AG09319 (cell line): ENCODE results near the gene SRPK3.

Experiments used
- DNase-seq: peaks from one replicate; pipeline ENCODE4 v3.0.0-alpha.2; 2010; ENCODE audit warnings: low read depth; ENCODE audit errors: extremely low read depth
- TF ChIP-seq, protein P1 (sequence below): IDR thresholded peaks from 2 replicates; pipeline ENCODE4 v1.5.1; 2011; ENCODE audit warnings: low read depth, mild to moderate bottlenecking, inconsistent platforms, low read length, moderate library complexity

Gene SRPK3

DNA sequence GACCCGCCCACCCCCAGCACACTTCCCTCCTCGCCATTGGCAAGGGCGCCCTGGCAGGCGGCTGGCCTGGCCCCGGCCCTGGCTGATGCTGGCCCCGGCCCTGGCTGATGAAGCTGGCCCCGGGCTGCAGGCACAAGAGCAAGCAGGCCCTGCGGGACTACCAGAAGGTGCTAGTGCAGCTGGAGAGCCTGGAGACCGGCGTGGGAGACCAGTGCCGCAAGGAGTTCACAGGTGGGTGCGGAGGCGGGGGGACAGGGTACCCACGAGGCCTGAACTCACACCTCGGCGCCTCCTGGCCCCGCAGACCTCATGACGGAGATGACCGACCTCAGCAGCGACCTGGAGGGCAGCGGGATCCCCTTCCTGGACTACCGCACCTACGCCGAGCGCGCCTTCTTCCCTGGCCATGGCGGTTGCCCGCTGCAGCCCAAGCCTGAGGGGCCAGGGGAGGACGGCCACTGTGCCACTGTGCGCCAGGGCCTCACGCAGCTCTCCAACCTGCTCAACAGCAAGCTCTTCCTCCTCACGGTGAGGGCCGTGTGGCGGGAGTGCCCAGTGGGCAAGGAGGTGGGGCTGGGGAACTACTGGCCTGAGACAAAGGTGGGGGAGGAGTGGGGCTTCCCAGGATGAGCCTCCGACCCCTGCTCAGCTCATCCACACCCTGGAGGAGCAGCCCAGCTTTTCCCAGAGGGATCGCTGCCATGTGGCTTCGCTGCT lies 6.1 kb upstream of the SRPK3 start:
- TF ChIP-seq, protein P1, sequence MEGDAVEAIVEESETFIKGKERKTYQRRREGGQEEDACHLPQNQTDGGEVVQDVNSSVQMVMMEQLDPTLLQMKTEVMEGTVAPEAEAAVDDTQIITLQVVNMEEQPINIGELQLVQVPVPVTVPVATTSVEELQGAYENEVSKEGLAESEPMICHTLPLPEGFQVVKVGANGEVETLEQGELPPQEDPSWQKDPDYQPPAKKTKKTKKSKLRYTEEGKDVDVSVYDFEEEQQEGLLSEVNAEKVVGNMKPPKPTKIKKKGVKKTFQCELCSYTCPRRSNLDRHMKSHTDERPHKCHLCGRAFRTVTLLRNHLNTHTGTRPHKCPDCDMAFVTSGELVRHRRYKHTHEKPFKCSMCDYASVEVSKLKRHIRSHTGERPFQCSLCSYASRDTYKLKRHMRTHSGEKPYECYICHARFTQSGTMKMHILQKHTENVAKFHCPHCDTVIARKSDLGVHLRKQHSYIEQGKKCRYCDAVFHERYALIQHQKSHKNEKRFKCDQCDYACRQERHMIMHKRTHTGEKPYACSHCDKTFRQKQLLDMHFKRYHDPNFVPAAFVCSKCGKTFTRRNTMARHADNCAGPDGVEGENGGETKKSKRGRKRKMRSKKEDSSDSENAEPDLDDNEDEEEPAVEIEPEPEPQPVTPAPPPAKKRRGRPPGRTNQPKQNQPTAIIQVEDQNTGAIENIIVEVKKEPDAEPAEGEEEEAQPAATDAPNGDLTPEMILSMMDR, result no peak
- no peak for DNase-seq

DNA sequence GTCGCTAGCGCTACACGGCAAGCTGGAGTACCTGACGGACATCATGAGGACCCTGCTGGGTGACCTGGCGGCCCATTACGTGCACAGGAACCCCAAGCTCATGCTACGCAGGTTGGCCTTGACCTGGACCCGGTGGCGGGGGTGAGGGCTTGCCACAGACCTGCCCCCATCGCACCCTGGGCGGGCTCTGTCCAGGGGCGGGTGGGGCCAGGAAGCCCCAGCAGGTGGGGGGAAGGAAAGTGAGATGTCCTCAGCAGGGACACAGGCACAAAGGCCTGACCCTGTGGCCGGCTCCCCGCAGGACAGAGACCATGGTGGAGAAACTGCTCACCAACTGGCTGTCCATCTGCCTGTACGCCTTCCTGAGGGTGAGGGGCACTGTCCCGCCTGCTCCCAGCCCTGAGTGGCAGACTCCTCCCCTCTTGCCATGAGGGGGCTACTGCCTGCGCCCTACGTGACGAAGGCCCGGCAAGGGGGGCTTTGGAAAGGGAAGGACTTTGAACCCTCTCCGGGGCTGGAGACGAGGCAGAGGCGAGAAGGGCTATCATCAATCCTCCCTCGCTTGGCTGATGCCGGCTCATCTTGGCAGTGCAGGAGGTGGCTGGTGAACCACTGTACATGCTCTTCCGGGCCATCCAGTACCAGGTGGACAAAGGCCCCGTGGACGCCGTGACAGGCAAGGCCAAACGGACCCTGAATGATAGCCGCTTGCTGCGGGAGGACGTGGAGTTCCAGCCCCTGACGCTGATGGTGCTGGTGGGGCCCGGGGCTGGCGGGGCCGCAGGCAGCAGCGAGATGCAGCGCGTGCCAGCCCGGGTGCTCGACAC lies 5.3 kb upstream of the SRPK3 start:
- TF ChIP-seq, protein P1, result no peak
- DNase-seq, result no peak

DNA sequence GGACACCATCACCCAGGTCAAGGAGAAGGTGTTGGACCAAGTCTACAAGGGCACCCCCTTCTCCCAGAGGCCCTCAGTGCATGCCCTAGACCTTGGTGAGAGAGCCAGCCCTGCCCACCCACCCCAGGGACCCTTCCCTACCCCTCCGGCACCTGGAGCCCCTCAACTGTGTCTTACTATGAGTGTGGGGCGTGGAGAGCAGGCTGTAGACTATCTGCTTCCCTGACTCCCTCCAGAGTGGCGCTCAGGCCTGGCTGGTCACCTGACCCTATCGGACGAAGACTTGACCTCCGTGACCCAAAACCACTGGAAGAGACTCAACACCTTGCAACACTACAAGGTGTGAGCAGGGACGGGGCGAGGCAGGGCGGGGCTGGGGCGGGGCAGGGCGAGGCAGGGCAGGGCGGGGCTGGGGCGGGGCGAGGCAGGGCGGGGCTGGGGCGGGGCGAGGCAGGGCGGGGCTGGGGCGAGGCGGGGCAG lies 4.7 kb upstream of the SRPK3 start:
- no peak for DNase-seq
- TF ChIP-seq, protein P1, result no peak

DNA sequence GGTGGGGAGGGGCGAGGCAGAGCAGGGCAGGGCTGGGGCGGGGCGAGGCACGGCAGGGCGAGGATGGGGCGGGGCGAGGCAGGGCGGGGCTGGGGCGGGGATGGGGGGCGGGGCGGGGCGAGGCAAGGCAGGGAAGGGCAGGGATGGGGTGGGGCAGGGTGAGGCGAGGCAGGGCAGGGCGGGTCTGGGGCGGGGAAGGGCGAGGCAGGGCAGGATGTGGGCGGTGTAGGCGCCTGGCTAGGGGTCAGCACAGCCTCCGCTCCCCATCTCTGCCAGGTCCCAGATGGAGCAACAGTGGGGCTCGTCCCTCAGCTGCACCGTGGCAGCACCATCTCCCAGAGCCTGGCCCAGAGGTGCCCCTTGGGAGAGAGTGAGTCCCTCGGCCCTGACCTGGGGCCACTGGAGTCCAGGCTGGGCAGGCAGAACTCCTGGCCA lies 4.2 kb upstream of the SRPK3 start:
- TF ChIP-seq, protein P1, result no peak
- no peak for DNase-seq

DNA sequence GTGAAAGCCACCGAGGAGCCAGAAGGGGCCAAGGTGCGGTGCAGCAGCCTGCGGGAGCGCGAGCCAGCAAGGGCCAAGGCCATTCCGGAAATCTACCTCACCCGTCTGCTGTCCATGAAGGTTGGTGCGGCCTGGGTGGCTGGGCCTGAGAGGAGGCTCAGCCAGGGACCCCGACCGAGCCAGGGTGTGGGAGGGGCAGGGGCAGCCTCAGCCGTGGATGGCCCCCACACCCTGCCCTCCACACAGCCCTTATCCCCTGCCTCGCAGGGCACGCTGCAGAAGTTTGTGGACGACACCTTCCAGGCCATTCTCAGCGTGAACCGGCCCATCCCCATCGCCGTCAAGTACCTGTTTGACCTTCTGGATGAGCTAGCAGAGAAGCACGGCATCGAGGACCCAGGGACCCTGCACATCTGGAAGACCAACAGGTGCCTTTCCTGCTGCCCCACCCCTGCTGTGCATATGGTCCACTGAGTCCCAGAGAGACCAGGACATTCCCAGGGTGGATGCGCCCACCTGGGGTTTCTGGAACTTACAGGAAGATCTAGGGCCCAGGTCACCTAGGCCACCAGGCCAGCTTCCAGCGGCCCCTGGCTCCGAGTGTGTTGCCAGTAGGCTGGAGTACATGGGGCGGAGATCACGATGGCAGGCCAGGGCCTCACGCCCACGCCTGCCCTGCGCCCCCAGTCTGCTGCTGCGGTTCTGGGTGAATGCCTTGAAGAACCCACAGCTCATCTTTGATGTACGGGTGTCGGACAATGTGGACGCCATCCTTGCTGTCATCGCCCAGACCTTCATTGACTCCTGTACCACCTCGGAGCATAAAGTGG lies 3.4 kb upstream of the SRPK3 start:
- TF ChIP-seq, protein P1, result no peak
- no peak for DNase-seq

DNA sequence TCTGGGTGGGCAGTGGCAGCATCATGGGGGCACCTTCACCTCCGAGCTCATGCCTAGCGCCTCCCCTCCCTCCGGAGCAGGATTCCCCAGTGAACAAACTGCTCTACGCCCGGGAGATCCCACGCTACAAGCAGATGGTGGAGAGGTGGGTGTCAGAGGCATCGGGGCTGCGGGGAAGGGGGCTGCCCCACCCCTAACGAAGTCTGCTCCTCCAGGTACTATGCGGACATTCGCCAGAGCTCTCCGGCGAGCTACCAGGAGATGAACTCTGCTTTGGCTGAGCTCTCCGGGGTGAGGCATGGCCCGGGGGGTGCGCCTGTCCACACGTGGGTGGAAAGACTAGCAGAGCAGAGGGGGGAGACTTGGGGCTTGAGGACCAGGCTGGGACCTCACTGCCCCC lies 2.7 kb upstream of the SRPK3 start:
- TF ChIP-seq, protein P1, result no peak
- no peak for DNase-seq
